Stimulated activated CD8-positive, alpha-beta memory T cell treated with anti-CD3 and anti-CD28 coated beads, Interleukin-12 subunit alpha, Interleukin-12 subunit beta, amount 100 ng/mL, for 4 hours (primary cell): ENCODE measurements around the gene RDH5.

Experiments
- DNase-seq: peaks from one replicate; pipeline ENCODE4 v3.0.0-alpha.2; 2020; ENCODE audit warnings: low read depth

Gene RDH5, protein sequence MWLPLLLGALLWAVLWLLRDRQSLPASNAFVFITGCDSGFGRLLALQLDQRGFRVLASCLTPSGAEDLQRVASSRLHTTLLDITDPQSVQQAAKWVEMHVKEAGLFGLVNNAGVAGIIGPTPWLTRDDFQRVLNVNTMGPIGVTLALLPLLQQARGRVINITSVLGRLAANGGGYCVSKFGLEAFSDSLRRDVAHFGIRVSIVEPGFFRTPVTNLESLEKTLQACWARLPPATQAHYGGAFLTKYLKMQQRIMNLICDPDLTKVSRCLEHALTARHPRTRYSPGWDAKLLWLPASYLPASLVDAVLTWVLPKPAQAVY

DNA sequence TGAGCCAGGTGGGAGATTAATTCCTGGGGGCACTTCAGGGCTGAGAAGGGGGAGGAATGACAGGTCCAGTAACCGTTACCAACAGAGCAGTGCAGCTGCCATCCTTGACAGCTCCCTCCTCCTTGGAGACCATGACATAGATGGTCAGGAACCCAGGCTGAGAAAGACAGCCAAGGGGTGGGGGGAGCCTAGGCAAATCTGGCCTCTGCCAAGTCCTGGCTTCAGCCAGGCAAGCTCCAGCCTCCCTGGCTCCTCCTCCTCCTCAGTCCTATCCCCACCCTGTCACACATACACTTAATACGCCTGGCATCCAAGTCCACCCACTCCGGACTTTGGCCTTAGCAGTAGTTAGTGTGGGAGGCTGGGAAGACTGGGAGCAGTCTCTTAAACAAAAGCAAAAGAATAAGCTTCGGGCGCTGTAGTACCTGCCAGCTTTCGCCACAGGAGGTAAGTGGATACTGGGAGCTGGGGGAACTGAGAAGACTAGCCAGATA is at the start of gene RDH5:
RDH5 (plus strand) TSS at position 323 of the 494 bp plus-strand sequence. CDS start 792 bp downstream, outside the sequence.
- no peak for DNase-seq

DNA sequence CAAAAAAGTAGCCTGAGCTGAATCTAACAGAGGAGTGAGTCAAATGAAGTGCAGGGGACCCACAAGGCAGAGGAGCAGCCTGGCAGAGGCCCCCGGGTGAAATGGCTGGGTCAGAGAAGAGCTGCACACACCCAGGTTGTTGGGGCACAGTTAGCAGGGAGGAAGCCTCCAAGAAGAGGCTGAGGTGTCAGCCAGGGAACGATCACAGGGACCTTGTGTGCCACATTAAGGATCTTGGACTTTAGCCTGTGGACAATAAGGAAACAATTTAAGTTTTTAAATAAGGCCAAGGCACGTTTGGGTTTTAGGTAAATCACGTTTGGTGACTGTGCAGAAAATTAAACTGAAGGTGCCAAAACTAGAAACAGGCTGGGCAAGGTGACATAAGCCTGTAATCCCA is 48.4 kb upstream of the RDH5 start:
- DNase-seq, result no peak

DNA sequence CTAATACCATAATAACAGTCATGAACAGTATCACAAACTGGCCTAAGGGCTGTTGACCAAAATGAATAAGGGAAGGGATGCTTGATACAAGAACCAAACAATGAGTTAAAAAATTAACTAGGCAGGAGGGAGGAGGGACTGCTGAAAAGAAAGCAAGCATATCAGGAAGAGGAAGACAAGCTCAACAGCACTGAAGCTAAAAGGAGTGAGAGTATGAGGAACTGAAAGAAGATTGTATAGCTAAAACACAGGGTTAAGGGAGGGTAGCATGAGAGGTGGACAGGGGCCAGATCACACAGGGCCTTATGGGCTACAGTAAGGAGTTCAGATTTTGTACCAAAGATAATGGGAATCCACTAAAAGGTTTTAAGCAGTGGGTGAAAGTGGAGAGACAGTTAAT is 46.6 kb upstream of the RDH5 start:
- no peak for DNase-seq

DNA sequence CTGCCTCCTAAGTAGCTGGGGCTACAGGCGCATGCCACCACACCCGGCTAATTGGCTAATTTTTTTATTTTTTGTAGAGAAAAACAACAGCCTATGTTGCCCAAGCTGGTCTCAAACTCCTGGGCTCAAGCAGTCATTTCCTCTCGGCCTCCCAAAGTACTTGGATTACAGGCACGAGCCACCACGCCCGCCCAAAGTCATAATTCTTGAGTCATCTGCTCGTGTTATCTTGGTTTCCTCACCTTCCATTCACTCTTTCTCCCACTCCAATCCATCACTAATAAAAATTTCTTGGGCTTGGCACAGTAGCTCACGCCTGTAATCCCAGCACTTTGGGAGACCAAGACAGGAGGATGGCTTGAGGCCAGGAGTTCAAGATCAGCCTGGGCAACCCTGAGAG is 44.5 kb upstream of the RDH5 start:
- DNase-seq, result no peak

DNA sequence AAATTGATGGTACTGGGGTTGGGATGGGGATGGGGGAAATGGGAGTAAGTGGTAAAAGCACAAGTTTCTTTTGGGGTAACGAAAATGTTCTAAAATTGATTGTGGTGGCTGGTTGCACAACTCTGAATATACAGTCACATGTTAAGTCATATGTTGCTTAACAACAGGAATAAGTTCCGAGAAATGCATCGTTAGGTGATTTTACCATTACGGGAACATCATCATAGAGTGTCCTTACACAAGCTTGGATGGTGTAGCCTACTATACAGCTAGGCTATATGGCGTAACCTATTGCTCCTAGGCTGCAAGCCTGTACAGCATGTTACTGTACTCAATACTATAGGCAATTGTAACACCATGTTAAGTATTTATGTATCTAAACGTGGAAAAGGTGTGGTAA is 43.5 kb upstream of the RDH5 start:
- DNase-seq, result no peak

DNA sequence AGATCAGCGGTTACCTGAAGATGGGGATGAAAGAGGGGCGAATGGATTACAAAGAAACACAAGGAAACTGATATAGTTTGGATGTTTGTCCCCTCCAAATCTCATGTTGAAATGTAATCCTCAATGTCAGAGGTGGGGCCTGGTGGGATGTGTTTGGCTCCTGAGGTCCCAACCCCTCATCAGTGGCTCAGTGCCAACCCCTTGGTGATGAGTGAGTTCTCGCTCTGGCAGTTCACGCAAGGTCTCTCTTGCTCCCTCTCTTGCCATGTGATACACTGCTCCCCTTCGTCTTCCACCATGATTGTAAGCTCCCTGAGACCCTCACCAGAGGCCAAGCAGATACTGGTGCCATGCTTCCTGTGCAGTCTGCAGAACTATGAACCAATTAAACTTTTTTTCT is 40.5 kb upstream of the RDH5 start:
- no peak for DNase-seq

DNA sequence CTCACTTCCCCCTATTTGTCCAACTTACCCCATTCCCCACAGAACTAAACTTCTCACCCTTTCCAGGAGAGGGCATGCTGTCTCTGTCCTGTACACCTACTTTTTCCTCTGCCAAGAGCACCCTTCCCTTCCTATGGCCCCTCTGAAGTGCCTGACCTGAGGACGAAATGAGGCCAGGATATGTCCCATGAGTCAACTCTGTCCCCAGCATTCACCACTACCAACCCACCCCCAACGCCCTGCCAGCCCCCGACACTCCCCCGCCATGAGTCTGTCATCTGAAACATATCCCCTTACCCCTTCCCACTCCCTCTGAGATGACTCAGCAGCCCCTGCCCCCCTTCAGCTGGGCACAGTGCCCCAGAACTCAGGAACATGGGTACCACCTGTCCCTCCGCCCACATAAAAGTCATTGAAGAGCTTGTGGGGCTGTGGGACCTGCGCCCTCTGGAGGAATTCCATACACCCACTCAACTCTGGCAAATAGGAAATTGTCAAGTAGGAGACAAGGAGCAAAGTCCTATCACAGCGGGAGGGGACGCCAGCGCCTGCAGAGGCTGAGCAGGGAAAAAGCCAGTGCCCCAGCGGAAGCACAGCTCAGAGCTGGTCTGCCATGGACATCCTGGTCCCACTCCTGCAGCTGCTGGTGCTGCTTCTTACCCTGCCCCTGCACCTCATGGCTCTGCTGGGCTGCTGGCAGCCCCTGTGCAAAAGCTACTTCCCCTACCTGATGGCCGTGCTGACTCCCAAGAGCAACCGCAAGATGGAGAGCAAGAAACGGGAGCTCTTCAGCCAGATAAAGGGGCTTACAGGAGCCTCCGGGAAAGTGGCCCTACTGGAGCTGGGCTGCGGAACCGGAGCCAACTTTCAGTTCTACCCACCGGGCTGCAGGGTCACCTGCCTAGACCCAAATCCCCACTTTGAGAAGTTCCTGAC is 38.8 kb upstream of the RDH5 start:
- no peak for DNase-seq

DNA sequence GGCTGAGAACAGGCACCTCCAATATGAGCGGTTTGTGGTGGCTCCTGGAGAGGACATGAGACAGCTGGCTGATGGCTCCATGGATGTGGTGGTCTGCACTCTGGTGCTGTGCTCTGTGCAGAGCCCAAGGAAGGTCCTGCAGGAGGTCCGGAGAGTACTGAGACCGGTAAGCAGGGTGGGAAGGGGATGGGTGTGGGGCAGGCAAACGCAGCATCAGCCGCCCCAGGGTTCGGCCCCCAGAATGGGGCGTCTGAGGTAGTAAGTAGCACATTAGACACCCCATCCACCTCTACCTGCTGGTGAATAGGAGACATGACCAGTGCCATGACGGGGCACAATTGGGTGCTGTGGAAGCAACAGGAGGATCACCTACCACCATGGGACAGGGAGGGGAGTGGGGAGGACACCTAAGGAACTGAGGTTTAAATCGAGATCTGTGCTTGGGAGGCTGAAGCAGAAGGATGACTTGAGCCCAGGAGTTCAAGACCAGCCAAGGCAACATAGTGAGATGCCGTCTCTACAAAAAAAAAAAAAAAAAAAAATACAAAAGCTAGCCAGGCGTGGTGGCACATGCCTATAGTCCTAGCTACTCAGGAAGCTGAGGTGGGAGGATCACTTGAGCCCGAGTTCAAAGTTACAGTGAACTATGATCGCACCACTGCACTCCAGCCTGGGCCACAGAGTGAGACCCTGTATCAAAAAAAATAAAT is 38.0 kb upstream of the RDH5 start:
- DNase-seq, result no peak

DNA sequence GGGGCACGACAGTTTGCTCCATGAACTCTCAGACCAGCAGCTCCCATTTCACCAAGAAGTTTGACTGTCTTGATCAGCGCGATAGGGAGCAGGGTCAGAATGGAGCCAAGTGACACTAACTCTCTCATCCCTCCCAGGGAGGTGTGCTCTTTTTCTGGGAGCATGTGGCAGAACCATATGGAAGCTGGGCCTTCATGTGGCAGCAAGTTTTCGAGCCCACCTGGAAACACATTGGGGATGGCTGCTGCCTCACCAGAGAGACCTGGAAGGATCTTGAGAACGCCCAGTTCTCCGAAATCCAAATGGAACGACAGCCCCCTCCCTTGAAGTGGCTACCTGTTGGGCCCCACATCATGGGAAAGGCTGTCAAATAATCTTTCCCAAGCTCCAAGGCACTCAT is 36.5 kb upstream of the RDH5 start:
- DNase-seq, result no peak

DNA sequence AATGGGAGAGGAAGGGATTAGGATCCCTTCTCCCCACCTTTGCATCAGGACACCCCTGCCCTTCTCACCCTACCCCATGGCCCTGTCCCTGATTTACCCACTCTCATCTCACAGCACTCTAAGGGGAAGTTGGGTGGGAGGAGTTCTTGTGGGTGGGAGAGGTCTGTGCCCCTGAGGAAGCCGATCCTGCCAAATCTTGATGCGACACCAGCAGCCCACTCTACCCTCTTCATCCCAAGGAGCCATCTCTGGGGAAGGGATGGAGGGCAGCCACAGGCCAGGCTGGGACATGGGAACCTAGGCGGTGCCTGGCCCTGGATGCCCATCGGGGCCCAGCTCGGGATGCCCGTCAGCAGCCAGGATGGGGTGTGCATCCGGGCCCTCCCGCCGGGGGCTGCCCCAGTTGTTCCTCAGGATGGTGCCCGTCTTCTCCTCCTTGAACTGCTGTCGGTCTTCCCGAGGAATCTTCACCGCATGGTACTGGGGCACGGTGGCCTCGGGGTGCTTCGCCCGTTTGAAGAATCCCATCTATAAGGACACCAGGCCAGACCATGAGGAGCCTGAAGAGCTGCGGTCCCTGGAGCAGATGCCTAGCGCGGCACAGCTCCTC is 35.3 kb upstream of the RDH5 start:
- DNase-seq, result no peak

DNA sequence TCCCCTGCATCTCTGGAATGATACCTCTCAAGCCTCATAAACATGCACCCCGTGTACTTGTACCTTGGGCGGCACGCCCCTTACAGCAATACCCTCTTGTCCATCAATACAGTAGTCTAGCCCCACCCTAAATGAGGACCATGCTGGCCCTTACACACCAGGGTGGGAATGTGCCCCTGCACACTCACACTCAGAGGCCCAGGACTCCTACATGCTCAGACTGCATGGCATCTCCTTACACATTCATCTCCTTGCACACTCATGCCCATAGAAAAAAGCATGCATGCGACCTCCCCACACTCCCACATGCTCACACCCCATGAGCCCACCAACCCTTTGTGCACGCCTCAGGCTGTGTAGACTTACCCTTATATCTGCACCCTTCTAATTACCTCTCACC is 34.5 kb upstream of the RDH5 start:
- no peak for DNase-seq

DNA sequence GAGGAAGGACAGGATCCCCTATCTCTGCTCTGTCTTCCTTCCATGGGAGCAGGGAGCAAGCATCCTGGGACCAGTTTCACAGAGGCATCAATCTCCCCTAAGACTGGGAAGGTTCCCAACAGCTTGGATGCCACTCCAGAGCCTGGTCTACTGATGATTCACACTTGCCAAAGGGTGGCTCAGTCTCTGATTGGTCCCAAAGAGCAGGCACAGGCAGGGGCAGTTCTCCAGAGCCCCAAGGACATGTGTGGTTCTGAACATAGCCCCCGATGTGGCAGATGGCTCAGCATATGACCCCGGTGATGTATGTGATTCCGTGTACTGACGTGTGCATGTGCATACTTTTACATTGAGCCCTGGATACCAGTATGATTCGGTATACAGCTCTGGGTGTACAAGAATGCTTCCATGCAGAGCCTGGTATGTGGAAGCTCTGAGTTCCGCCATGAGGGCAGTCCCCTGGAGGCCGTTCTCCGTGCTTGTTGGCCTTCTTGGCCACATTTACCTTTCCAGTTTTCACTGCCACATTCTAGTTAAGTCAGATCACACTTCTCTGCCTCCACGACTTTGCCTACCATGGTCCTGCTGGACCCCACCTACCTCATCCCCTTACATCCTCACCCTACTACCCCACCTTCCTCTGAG is 33.7 kb upstream of the RDH5 start:
- no peak for DNase-seq

DNA sequence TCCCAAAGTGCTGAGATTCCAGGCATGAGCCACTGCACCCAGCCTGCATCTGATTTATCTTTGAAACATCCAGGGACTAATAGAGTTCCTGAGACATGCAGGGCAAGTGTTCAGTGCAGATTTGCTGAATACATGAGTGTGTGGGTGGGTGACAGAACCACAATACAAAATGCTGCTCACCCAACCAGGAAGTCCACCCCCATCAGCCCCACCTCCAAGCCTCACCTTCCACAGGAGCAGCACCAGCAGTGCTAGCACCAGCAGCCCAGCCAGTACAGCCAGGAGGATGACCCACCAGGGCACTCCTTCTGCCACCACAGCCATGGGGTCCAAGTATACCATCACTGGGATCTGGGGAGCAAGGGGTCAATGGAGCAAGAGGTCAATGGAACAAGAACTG is 32.4 kb upstream of the RDH5 start:
- DNase-seq, result no peak

DNA sequence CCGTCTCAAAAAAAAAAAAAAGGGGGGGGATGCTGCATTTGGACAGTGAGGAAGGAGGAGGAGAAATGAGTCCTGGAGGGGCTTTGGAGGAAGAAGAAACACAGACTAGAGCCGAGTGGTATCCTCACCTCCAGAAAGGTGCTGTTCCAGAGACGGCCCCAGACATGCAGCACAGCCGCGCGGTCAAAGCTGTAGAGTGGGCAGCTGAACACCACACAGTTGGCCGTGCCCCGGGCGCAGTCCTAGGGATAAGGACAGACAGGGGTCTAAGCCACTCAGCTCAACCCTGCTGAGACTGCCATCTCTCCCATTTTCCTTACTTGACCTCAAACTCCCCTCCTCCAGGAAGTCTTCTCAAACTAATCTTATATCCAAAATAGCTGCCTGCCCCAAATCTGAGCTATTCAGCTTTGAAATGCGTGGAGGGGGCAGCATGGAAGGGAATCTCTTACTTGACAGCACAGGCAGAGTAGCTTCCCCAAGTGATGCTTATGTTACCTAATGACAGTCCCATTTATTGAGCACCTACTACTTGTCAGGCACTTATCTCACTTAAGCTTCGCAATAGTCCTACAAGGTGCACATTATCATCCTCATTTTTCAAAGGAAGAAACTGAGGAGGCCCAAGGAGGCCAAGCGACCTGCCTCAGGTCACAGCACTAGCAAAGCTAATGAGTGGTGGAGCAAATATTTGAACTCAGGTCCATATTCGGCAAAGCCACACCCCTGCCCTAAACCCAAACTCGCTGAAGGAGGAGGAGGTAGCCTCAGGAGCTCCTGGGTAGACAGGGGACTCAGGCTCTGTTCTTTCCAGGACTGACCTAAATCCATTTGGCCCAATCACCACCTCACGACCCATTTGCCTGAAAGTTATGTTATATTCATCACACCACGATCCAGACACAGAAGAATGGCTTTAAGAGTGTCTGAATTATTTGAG is 31.2 kb upstream of the RDH5 start:
- no peak for DNase-seq

DNA sequence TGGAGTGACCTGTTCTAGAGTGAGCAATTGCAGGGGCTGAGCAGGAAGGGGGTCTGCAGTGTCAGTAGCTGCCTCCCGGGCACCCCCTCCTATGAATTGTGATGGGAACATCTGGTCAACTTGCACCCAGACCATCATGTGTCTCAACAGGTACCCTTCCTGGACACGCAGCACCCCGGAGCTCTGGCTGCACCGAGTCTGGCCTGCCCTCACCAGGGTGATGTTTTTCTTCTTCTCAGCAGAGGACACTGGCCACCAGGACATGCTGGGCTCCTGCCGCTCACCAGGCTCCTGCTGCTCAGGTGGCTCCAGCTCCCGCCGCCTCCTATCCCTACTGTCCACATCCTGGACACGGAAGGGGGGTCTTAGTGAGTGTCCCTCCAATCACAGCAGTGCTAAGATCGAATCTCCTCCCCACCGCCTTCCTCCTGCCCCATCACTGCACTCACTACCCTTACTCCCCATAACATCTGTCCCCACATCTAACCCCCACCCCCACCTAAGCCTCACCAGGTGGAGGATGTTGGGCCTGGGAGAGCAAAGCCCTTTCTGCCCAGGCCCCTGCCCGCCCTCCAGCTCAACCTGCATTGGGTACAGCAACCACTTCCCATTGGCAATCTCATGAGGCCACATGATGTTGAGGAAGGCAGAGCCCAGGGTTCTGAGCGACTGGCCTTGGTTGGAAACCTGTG is 27.4 kb upstream of the RDH5 start:
- DNase-seq, result no peak

DNA sequence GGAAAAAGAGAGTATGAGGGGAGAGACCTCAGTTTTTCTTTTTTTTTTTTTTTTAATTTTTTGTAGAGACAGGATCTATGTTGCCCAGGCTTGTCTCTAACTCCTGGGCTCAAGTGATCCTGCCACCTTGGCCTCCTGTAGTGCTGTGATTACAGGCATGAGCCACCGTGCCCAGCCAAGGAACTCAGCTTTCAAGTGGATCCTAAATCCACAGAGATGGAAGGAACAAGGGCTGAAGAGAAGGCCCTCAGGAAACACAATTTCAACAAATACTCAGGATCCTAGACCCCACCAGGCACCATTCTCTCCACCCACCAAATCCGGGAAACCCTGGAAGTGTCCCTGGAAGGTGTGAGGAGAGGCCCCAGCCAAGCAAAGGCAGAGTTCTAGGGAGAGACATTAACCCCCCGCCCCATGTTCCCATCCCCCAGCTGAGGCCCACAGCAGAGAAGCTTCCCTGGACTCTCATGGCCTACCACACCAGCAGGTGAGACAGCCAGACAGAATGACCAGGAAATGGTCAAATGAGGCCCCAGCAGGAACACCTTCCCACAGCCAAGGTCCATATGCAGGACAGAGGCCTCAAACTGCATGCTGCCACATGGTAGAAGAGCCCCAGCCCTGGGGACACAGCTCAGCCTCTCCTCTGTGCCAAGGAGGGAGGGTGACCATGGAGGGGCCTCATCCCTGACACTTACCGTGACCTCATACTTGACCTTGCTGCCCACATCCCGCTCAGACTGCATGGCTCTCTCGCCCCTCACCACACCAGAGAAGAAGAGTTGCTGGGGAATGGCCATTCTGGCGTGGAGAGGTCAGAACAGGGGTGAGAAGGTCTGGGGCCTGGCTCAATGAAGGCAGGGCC is 26.6 kb upstream of the RDH5 start:
- DNase-seq, result no peak

DNA sequence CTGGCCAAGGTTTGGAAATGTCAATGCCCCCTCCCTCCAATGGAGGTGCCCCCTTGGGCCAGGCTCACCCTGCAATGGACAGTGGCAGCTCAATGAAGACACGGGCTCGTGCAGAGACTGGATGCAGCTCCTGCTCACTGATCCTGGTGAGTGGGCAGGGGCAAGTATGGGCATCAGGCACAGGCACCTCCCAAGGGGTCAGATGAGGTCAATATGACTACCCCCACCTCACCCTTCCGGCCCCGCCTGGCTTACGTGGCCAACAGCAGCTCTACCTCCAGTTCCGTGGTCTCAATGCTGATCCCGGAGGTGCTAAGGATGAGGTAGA is 26.0 kb upstream of the RDH5 start:
- DNase-seq, result no peak

DNA sequence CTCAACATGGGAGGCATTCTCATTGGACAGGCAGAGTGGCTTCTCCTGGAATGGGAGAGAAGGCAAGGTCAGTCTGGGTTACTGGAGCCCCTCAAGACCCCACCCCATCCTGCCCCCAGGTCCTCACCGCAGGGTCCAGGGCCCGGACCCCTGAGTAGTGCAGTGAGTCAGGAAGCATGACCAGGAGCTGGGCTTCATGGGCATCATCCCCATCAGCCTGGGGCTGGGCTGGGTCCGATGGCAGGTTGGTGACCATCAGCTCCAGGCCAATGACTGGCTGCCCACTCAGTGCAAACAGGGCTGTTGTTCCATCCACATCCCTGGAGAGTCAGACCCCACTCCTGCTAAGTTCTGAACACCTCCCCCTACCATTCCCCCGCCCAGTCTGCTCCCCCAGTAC is 25.5 kb upstream of the RDH5 start:
- no peak for DNase-seq

DNA sequence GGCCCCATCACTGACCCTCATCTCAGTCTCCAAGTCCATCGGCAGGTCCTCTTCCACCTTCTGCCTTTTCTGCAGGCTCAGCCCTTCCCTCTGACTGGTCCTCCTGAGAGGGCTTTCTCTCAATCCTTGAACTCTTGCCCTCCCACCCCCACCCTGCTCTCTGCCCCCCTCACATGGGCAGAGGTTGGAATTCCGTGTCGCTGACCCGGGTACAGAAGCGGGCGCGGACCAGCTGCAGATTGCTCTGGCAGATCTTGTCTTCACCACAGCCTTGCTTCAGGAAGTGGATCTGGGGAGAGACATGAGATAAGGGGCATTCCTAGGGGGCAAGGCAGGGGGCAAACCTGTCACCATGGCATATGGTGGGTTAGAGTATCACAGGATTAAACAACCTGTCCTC is 24.8 kb upstream of the RDH5 start:
- DNase-seq, result no peak
